GM10248 (cell line): Measurements from ENCODE around the gene ALDH2.
"Not testable (repeated sequence)": the region's sequence is repeated elsewhere in the genome, so short reads cannot be mapped to it uniquely, and the experiment has no call there.

ENCODE experiments used
- CTCF ChIA-PET: fragments of 300-600 bp; sonication (Branson Sonifier 250); formaldehyde crosslinking; extraction: SDS; loops from one replicate; lab custom pipeline; 2021; ENCODE audit warnings: antibody characterized with exemption; lab: Yijun Ruan, JAX
- POLR2A ChIA-PET: fragments of 350-650 bp; sonication (Branson Sonifier 250); formaldehyde crosslinking; extraction: SDS; loops from one replicate; lab custom pipeline; 2020; ENCODE audit warnings: antibody characterized with exemption; lab: Yijun Ruan, JAX
- DNase-seq: peaks from one replicate; pipeline ENCODE4 v3.0.0; 2012; ENCODE audit errors: extremely low spot score
- CTCF ChIP-seq: IDR thresholded peaks from 2 replicates; pipeline ENCODE4 v1.5.1; 2012; ENCODE audit warnings: mild to moderate bottlenecking, low read depth; ENCODE audit errors: extremely low read depth, missing control alignments, control extremely low read depth

Gene ALDH2

GRCh38 chr12:111733340-111733915 lies 33.3 kb upstream of the ALDH2 start:
- CTCF ChIA-PET: interaction anchor here (2.5 kb wide), 1 partner anchor 79 kb away, joined by 10 read pairs; no protein-coding TSS in a partner anchor
- POLR2A ChIA-PET: interaction anchor here (0.7 kb wide), 1 partner anchor 48 kb away, joined by 4 read pairs; the partner anchor contains the start of gene BRAP
- DNase-seq: no peak
- no peak for TF ChIP-seq CTCF

- POLR2A ChIA-PET, CTCF ChIA-PET, DNase-seq: not testable (repeated sequence)
Observed at GRCh38 chr12:111739524-111739923, 27.2 kb upstream of the ALDH2 start.

- CTCF ChIA-PET: interaction anchor here (0.7 to 1.4 kb wide), 4 partner anchors 13 to 89 kb away, joined by 3 to 4 read pairs (median 4); no protein-coding TSS in a partner anchor
- TF ChIP-seq CTCF: no peak
- DNase-seq: no peak
Observed at GRCh38 chr12:111741235-111741812, 25.4 kb upstream of the ALDH2 start.

GRCh38 chr12:111745211-111745610 lies 21.5 kb upstream of the ALDH2 start:
- CTCF ChIA-PET: interaction anchor here (1.0 to 3.1 kb wide), 6 partner anchors 13 to 348 kb away, joined by 3 to 8 read pairs (median 4); no protein-coding TSS in a partner anchor
- POLR2A ChIA-PET: no interaction called here
- no peak for DNase-seq
- TF ChIP-seq CTCF: no peak

More at GRCh38 chr12:111741235-111741812, 25.4 kb upstream of the ALDH2 start:
- POLR2A ChIA-PET: no interaction called here

- ChIA-PET POLR2A (no interaction called here), CTCF (interaction anchor here (1.3 kb wide), 1 partner anchor 15 kb away, joined by 3 read pairs; no protein-coding TSS in a partner anchor)
- DNase-seq: no peak
- TF ChIP-seq CTCF: no peak
Observed at GRCh38 chr12:111747333-111747732, 19.4 kb upstream of the ALDH2 start.

- ChIA-PET CTCF (no interaction called here), POLR2A (no interaction called here)
- DNase-seq: no peak
- TF ChIP-seq CTCF: no peak
Observed at GRCh38 chr12:111748151-111748672, 18.5 kb upstream of the ALDH2 start.

- CTCF ChIA-PET: no interaction called here
- no peak for TF ChIP-seq CTCF
- POLR2A ChIA-PET: no interaction called here
- no peak for DNase-seq
Observed at GRCh38 chr12:111748867-111749266, 17.9 kb upstream of the ALDH2 start.
